DOHH2 (cell line): ENCODE data around the gene TCF20.

ENCODE experiments used
- EZH2phosphoT487 ChIP-seq: fragments of 200-600 bp; sonication (generic); IDR thresholded peaks from 2 replicates; pipeline ENCODE4 v1.6.1; 2017; ENCODE audit warnings: borderline replicate concordance, mild to moderate bottlenecking, antibody characterized with exemption, low read length, moderate library complexity, mixed read lengths
- TF ChIP-seq, protein P1 (sequence below): fragments of 200-600 bp; sonication (generic); IDR thresholded peaks from one replicate; pipeline ENCODE4 v1.5.1; 2014; ENCODE audit warnings: antibody characterized with exemption, mild to moderate bottlenecking, low read depth, low read length; ENCODE audit not compliant: poor library complexity, severe bottlenecking

DNA sequence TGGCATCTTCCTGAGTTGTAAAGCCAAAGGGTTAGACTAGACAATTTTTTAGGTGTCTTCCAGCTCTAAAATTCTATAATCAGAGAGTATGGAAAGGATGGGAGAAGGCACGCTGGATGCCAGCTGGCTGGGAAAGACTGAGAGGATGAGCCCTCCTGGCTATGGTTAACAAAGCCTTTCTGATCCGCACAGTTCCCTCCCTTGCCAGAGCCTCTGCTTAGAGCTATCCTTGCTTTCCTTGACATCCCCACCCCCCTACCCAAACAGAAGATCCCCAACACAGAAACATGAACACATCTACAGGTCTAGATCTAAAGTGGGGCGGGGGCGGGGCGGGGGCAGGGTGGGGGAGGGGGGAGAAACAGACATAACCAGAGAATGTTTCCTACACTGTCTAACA lies 6.5 kb downstream of the TCF20 start:
- TF ChIP-seq EZH2phosphoT487 = no peak
- TF ChIP-seq, protein P1, sequence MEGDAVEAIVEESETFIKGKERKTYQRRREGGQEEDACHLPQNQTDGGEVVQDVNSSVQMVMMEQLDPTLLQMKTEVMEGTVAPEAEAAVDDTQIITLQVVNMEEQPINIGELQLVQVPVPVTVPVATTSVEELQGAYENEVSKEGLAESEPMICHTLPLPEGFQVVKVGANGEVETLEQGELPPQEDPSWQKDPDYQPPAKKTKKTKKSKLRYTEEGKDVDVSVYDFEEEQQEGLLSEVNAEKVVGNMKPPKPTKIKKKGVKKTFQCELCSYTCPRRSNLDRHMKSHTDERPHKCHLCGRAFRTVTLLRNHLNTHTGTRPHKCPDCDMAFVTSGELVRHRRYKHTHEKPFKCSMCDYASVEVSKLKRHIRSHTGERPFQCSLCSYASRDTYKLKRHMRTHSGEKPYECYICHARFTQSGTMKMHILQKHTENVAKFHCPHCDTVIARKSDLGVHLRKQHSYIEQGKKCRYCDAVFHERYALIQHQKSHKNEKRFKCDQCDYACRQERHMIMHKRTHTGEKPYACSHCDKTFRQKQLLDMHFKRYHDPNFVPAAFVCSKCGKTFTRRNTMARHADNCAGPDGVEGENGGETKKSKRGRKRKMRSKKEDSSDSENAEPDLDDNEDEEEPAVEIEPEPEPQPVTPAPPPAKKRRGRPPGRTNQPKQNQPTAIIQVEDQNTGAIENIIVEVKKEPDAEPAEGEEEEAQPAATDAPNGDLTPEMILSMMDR = no peak
